NCI-H2196 treated with DMSO at 0.1 percent for 48 hours (cell line): ENCODE data around the gene SIAH2.

Source experiments
- DNase-seq: peaks from one replicate; lab custom pipeline; 2025; ENCODE audit not compliant: unreplicated experiment; lab: John Stamatoyannopoulos, UW

Gene SIAH2

DNA sequence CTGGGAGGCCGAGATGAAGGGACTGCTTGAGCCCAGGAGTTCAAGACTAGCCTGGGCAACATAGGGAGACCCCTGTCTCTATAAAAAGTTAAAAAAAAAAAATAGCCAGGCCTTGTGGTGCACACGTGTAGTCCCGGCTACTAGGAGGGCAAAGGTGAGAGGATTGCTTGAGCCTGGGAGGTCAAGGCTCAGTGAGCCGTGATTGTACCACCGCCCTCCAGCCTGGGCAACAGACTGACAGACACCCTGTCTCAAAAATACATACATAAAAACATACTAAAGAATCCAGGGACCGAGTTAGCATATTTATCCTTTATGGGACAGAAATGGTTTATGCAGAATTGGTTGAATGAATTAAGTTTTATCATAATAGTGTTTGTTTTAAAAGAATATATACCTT is 13.7 kb downstream of the SIAH2 start:
- no peak for DNase-seq

DNA sequence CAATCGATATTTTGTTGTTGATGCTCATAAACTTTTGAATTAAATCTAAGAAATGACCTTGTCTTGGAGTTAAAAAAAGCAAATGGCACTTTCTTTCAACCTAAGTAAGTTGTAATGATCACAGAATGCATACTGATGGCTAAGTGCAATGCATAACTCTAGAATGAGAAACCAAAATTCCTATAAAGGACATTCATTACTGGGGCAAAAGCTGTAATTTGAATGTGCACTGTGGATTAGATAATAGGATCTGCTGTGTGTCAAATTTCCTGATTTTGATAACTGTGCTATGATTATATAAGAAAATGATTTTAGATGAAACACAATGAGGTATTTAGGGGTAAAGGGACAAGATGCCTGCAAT is 14.3 kb downstream of the SIAH2 start:
- no peak for DNase-seq

DNA sequence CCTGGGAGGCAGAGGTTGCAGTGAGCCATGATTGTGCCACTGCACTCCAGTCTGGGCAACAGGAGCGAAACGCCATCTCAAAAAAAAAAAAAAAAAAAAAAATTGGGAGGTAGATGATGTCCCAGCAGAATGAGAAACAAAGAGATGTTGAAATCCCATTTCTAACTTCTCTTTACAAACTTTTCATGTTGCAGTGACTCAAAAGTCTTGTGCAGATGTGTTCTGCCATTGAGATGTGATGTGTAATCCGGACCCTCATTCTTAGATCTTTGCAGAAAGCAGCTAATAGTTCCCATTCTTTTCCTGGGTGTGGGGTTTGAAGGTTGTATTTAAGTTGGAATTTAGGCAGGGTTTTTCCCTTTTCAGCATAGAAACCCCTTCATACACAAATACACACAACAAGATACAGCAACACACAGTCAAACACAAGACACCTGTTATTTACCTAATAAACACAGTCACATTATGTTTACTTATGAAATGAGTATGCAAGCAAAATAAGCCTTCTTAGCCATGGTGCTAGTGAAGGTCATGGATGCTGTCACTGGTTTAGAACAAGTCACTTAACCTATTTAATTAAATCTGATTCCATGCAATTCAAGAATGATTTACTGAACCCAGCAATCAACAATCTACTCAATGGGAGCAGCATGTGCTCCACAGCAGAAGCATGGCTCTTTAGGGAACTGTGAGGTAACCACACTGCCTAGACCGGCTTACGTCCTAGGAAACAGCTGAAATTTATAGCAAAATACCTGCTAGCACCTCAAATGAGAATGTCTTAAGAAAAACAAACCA is 14.9 kb downstream of the SIAH2 start:
- no peak for DNase-seq

DNA sequence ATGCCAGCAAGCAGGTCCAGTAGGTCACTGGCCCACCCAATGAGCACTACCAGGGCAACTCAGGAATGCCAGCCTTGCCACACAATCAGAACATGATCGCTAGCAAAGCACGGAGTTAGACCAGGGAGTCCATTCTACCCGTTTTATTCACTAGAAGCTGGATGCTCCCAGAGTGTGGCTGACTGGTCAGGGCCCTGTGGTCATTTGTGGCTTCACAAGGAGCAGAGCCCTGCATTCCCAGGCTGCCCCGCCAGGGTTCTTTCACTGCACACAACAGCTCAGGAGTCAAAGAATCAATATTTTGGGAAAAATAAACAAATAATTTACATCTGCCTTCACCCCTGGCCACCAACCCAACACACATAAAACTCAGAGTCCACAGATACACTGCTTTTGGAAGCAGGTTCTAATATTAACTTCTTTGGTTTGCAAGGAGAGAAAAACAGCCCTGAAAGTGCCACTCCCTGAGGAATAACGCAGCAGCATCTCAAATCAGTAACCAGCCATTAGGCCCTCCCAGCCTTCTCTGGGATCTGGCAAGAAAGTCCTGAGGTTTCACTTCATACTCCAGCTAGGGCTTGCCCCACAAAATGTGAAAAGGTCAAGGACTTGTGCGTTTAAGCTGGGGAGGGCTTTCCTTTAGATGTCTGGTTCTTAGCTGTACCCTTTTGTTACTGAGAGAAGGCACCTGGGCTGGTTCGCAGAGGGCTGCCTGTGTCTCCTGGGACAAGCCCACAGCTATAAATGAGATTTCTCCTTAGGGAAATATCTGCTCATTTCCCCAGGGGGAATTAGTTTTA is 16.0 kb downstream of the SIAH2 start:
- DNase-seq: no peak

DNA sequence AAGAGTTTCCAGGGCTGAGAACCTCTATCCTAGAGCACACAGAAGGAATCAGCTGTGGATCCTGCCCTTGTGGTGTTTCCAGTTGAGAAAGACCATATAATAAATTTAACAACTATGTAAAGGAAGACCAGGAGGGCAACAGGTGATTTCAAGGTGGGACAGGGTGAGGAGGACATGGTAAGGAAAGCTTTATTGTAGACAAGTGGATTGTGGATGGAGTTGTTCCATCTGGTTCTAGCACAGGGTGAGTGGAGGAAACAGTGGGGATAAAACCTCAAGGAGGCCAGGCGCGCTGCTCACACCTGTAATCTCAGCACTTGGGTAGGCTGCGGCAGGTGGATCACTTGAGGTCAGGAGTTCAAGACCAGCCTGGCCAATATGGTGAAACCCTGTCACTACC is 17.1 kb downstream of the SIAH2 start:
- no peak for DNase-seq

DNA sequence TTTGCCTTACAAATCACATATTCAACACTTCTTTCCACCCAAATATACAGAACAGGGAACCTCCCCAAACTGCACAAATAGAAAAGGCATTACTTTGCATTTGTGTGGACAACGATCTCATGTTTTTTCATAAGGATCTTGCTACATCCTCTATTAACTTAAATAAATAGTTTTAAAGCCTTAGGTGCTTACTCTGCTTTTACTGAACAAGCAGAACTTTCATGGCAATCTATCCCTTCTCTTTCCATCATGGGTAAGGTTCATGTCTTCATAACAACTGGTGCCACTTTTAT is 18.1 kb downstream of the SIAH2 start:
- DNase-seq: no peak

DNA sequence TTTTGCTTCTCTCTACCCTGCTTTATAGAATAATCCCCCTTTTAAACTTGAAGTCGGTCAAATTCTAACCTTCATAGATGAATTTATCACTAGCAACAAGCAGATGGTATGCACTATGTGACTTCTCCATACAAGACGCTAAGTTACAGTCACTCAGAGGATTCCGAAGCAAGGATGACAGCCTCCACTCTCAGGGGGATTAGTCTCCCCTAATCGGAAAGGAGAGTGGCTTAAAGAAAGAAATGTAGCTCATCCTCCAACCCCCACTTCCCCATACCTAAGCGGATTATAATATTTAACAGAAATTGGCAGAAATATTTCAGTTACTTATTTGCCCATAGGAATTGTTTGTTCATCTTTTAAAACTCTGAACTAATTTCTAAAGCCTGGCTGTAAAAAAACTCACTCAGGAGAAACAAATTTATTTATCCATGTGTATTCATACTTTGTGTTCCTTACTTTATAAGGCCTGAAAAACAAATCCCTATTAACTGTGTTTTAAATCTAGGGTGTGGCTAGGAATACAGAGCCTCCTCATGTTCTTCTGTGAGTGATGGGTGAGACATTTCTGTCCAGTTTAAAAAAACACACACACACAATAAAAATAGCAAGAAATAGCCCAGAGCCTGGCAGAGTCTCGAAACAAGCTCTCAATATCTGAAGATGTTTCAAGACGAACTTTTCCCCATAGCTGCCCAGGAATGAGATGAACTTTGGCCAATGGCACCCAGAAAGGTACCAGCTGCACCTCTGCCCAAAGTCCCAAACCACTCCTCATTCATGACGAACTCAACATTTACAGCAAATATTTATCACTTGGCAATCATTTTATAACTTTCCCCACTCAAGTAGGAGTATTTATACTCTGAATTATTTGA is 18.7 kb downstream of the SIAH2 start:
- no peak for DNase-seq

DNA sequence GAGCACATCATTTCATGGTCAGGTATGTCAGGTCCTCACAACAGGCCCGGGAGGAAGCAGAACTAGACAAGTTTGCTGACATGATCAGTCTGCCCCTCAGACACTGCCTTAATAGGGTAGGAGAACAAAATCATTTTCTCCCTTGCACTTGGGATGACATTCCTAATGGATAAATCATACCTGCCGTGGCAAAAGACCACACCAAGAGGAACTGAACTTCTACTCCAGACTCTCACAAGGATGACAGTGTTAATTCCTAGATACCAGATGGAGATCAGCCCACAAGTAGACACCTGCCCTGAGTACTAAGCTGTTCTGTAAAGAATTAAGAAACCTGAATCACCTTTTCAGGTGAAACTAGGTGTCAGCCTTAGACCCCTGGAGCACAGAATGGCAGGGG is 19.5 kb downstream of the SIAH2 start:
- no peak for DNase-seq

DNA sequence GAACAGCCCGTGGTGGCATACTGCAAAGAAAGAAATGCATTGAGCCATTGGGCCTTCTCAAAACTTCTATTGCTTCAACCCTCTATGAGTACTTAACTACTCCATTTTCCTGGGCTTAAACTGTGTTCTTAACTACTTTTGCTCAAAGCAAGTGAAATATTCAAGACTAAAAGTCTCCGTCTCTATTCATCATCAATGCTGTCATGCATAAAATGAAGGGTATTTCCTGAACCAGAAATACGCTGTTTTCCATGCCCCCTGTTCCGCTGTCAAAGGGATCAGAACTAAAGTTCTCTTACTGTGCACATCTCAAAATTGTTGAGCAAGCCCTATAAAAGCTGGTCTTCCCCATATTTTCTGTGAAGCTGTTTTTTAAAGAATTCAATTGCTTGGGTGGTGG is 20.3 kb downstream of the SIAH2 start:
- DNase-seq: no peak

DNA sequence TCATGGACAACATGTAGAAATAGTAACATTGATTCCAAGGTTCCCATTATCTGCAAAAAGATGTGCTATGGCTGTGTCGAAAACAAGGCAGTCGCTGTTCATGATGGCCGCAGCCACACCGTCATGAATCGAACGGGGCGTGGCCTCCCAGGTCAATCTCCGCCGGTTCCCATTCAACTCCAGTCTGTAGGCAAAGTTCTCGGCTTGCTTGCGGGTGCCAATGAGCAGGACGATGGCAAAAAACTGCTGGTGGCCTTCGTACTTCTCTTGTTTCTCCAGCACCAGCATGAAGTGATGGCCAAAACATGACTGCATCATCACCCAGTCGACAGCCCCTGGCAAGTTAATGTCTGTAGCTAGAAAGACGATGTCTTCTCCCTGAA is 20.8 kb downstream of the SIAH2 start:
- no peak for DNase-seq

DNA sequence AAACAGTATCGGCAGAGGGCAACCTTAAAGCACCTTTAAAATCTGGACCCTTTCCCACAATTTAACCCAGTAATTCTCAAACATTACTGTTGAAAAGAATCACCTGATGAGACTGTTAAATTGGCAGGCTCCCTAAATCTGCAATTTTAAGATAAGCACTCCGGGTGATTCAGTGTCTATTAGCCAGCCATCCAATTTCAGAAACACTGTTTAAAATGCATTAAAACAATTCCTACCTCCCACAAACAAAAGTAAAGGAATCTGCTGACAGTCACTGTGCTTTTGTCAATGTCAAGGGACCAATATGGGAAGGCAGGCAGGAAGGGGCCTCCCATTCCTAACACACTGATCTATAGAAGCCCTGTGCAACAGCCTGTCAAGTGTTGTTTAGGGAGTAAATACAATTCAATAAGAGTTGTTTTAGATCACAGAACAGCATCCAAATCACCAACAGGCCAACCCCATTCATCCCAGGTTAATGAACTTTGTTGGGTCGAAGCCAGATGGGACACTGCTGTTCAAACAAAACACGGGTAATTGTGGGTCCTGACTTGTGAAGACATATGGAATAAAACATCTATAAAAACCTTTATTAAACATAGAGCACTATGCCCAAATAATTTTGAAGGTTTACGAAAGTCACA is 21.4 kb downstream of the SIAH2 start:
- DNase-seq: no peak

DNA sequence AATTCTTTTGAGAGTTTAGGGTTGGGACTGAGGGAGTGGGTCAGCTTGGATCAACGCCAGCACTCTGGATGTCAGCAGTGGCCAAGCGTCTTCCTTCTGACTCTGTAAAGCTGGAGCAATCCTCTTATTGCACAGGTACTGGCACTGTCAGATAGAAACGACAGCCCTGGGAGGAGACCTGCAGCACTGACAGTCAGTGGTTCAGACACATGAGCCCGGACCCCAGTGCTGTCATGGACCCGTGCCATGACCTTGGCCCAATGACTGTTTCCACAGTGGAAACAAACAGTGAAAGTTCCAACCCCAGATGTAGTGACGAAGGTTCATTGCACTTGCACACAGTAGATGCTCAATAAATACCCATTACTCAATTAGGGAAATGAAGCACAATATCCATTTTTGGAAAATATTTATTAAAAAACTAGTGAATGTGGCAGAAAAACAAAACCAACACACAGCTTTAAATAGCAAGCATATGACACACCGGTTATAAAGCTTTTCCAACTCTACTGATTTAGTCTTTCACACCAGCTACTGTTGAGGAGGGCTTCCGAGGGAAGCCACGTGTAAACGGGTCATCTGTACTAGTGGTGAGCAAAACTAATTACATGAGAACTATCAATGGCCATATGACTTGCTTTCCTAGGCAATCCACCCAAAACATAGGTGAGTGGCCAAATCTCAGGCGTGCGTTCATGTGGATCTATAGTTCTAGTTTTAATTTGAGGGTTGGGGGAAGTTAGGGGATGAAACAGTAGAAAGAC is 22.1 kb downstream of the SIAH2 start:
- no peak for DNase-seq

DNA sequence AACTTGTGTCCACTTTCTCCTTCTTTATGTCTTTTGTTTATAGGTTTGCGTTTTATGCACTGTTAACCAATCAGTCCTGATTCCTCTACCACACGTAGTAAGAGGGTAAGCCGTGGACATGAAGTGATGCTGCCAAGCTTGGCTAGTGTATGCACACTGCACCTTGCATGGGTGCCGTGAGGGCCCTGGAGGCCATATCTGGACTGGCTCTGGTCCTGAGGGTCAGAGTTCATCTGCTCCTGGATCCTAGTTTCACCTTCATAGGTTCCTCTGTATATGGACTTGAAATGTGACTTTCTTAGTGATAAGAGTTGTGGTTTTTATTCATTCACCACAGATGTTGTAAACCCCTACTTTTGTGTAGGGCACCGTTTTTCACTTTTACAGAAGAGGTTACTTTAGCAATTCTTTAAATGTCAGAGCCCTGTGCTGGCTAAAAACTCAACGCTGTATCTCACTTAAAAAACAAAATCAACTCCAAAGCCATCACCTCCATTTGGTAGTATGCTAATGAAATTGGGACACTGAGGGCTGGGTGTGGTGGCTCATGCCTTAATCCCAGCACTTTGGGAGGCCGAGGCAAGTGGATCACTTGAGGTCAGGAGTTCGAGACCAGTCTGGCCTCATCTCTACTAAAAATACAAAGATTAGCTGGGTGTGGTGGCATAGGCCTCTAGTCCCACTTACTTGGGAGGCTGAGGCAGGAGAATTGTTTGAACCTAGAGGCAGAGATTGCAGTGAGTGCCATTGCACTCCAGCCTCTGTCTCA is 22.9 kb downstream of the SIAH2 start:
- no peak for DNase-seq

DNA sequence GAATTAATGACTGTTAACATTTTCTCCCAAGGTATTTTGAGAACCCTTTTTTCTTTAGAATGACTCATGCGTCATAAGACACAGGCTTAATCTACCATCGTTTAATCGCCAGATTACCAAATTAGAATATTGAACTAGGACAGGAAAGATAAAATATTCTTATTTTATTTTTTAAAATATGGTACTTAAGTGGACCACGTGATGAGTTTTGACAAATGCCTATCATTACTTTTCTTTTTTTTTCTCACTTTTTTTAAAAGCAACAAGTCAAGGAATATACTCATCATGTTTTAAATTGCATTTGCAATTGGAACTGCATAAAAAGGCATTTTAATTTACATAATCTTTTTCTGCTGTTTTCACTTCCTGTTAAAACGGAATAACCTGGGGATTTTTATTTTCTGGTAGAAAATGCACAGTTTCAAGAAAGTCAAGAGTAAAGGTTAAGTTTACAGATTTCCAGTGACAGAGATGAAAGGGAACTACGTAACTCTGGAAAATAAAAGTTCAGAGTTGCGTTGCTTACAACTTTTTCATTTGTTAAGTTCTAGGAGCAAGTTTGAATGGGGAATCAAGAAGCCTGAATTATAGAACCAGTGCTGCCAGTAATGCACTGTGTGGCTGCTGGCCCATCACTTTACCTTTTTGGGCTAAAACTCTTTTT is 23.6 kb downstream of the SIAH2 start:
- DNase-seq: no peak

DNA sequence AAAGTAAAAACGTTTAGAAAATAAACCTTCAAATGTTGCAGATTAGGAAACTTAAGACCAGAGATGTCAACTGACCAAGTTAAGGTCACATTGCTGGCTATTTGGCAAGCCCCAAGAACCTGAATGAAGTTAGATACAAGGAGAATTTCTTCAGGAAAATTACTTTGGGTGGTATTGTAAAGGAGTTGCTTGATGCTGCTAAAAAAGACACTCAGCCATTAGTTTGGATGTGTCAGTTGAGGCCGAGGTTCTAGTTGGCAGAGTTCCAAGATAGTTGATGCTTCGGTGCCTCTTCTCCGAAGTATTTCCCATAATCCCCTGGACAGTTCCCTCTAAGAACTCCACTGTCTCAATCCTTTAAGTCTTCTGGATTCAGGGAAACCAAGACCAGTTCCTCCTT is 24.3 kb downstream of the SIAH2 start:
- DNase-seq: no peak

DNA sequence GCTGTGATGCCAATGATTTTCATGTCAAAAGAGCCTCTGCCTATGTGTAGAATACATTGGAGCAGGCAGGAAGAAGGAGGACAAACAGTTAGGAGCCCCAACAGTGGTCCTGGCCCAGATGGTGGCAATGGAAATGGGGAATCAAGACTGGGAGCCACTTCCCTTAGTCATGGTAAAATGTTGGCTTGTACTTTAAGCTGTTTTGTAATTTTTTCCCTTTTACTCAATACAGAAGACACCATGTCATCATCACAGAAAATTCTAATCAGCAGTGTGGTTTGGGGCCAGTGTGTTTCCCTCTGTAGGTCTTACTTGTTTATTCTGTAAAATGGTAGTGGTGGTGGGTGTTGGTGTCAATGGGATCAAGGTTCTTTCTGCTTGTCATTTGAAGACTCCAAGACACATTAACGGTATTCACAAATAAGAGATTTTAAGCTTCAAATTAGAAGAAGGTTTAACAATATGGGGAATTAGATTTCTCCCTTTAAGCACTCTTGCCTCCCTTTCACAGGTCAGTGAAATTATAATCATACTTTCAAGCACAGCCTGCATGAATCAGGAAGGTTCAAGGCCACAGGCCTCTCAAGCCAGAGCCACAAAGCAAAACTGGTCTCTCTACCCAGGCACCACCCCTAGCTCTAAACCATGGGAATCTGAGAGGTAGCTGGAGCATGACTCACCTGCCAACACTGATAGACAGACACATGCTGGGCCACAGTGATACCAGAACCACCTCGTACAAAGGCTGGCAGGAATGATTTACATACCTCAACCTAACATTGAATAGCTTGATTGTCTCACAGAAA is 24.9 kb downstream of the SIAH2 start:
- no peak for DNase-seq

DNA sequence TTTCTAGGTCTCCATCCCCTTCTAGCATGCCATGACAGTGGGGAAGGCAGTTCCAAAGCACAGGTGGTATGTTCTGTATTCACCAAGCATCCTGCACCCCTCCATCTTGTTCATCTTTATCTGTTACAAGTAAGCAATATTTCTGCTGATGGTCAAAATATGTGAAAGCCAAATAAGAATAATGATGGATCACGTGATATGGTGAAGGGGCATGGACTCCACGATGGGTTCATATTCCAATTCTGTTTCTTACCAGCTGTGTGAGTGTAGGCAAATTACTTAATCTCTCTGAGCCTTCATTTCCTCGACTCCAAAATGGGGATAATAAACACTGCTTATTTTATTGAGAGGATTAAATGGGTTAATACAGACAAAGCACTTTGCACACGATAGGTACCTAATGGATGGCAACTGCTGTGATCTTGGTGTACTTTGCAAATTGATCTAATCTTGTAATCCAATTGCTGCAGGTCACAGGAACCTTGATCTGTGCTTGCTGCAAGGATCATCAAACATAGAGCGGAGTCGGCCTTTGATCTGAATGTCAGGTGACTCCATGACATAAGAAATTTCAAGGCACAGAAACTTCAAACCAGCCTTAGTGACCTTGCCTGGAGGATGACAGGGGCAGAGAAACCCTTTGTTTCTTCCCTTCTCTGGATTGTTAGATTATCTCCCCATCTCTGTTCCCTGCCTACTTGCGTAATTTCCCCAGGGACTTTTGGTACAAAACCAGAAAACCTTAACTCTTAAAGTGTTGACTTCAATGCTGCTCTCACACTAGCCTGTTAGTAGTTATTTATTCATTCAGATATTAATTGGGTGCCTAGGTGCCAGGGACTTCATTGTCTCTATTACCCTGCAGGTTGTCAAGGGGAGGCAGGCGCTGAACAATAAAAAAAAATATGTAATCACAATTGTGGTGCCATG is 25.8 kb downstream of the SIAH2 start:
- DNase-seq: no peak
